ENCODE data around the gene NUP98. TPM values are rescaled to one million over a fixed set of nuclear protein-coding genes. Genes with fewer than 3 reads are reported as not detected.

NUP98 gene
- total and polyA plus RNA-seq, 2 experiments from 2014 or later, result 20.4 to 110 TPM

DNA sequence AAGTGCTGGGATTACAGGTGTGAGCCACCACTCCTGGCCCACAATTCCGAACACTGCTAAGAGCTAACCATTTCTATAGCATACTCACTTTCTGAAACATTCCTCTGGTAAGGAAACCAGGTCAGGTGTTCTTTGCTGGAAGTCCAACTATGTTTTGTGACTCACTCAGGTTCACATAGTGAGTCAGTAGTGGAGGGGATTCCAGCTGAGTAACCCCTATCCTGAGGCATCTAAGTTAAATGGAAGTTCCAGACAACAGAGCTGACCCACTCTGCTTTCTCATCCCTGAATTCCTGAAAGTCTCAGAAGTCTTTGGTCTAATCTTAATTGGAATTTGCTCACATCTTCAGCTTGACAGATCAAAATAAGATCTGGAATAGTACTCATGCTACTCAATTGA, 123.2 kb downstream of the NUP98 start:
- H3K9me3 ChIP-seq (ENCODE audit: low read depth), result no peaks in the 10 kb centered on the region
- H3K36me3 ChIP-seq, result peaks cover 49% of the 10 kb centered on the region
- H3K27ac ChIP-seq, result no peak overlapping the region
- no peak for DNase-seq (ENCODE audit: low read depth in 1 of 2, low spot score in 1 of 2)
- TF ChIP-seq, protein P1, sequence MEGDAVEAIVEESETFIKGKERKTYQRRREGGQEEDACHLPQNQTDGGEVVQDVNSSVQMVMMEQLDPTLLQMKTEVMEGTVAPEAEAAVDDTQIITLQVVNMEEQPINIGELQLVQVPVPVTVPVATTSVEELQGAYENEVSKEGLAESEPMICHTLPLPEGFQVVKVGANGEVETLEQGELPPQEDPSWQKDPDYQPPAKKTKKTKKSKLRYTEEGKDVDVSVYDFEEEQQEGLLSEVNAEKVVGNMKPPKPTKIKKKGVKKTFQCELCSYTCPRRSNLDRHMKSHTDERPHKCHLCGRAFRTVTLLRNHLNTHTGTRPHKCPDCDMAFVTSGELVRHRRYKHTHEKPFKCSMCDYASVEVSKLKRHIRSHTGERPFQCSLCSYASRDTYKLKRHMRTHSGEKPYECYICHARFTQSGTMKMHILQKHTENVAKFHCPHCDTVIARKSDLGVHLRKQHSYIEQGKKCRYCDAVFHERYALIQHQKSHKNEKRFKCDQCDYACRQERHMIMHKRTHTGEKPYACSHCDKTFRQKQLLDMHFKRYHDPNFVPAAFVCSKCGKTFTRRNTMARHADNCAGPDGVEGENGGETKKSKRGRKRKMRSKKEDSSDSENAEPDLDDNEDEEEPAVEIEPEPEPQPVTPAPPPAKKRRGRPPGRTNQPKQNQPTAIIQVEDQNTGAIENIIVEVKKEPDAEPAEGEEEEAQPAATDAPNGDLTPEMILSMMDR (IDR thresholded peaks at IDR 0.05; ENCODE audit: low read depth, low read length), result no peak
- peaks cover 9% of the 10 kb centered on the region for H3K4me1 ChIP-seq (ENCODE audit: low read depth)
- no peak overlapping the region for H3K4me3 ChIP-seq
- H3K27me3 ChIP-seq, result no peaks in the 10 kb centered on the region

DNA sequence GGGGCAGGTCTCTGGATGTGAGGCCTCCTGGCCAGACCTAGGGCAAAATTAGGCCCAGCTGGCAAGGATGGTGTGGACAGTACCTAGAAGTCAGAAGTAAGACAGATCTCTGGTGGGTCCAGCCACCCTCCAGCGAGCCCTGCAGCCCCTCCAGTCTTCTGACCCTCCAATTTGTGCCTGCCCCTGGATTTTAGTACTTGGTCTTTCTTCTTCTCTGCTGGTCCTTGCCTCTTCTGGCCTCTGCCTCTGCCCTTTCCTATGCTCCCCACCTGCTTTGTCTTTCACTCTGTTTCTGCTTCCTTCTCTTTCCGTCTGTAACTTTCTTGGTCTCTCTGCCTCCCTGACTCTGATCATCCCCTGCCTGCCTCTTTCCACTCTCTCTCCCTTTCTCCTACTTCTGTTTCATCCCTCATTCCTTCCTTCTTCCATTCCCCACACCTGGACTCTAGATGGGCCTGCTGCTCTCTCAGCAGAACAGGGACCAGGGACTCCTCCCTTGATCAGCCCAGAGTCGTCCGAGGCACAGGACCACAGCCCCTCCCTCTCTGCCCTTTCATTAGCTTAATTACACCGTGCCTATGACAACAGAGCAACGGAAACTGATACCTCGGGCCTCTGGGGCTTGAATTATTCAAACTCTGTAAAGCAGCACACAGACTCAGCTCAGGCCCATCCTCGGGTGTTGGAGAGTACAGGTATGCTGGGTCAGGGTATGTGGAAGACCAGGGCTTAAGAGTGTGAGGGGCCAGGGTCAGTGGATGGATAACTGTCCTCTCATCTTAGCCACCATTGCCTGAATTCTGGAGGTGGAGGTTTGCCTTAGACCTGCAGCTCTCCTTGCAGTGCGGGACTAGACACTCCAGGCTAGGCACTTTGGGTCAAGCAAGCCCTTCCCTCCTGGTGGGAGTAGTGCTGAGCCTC, 125.8 kb downstream of the NUP98 start, which contains the start of gene CHRNA10:
Gene CHRNA10 (minus strand): TSS at position 51 of the 921 bp plus-strand sequence. CDS start 72 bp downstream, outside the sequence.
- Histone ChIP-seq H3K27me3 (no peaks in the 10 kb centered on the region), H3K4me3 (no peak within 1 kb of the TSS), H3K4me1 (ENCODE audit: low read depth) (peaks cover 9% of the 10 kb centered on the region), H3K36me3 (peaks cover 29% of the 10 kb centered on the region), H3K27ac (peak within 1 kb of the TSS; percentile 68), H3K9me3 (ENCODE audit: low read depth) (no peaks in the 10 kb centered on the region)
- peak in 1 of 2 donors; percentile 2 for DNase-seq (ENCODE audit: low read depth in 1 of 2, low spot score in 1 of 2)
- TF ChIP-seq, protein P1 (IDR thresholded peaks at IDR 0.05; ENCODE audit: low read depth, low read length), result no peak

DNA sequence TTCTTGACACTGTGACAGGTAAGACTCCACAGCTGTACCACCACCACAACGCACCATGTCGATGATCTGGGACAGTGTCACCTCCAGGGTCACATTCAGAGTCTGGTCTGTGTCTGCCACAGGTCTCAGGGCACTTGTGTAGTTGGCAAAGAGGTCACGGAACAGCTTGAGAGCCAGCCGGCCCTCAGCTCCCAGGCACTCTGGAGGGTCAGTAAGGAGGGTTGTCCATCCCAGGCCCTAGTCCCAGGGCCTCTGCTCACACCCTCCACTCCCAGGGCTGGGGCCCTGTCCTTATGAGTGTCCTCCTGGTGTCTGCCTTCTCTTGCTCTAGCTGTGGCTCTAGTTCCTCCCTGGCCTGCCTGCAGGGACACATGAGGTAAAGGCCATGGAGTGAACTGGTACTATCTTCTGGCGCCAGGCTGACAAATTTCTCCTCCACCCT, 127.6 kb downstream of the NUP98 start:
- peak in 1 of 2 donors; percentile 52 for DNase-seq (ENCODE audit: low read depth in 1 of 2, low spot score in 1 of 2)
- TF ChIP-seq, protein P1 (IDR thresholded peaks at IDR 0.05; ENCODE audit: low read depth, low read length), result no peak
- peaks cover 15% of the 10 kb centered on the region for H3K36me3 ChIP-seq
- peak overlapping the region; percentile 68 for H3K27ac ChIP-seq
- H3K4me1 ChIP-seq (ENCODE audit: low read depth), result peaks cover 9% of the 10 kb centered on the region
- no peak overlapping the region for H3K4me3 ChIP-seq
- H3K9me3 ChIP-seq (ENCODE audit: low read depth), result no peaks in the 10 kb centered on the region
- no peaks in the 10 kb centered on the region for H3K27me3 ChIP-seq

- no peaks in the 10 kb centered on the region for H3K27me3 ChIP-seq
- no peak overlapping the region for H3K4me3 ChIP-seq
- peak overlapping the region; percentile 68 for H3K27ac ChIP-seq
- peaks cover 9% of the 10 kb centered on the region for H3K36me3 ChIP-seq
- H3K4me1 ChIP-seq (ENCODE audit: low read depth), result peaks cover 9% of the 10 kb centered on the region
- no peaks in the 10 kb centered on the region for H3K9me3 ChIP-seq (ENCODE audit: low read depth)
- no peak for DNase-seq (ENCODE audit: low read depth in 1 of 2, low spot score in 1 of 2)
- TF ChIP-seq, protein P1 (IDR thresholded peaks at IDR 0.05; ENCODE audit: low read depth, low read length), result no peak
Measured at GRCh38 chr11:3669128-3669527, 128.2 kb downstream of the NUP98 start.

GRCh38 chr11:3667149-3668035, 130.0 kb downstream of the NUP98 start:
- Histone ChIP-seq H3K36me3 (no peaks in the 10 kb centered on the region), H3K27me3 (no peaks in the 10 kb centered on the region)
- TF ChIP-seq, protein P1 (IDR thresholded peaks at IDR 0.05; ENCODE audit: low read depth, low read length), result no peak

More at GRCh38 chr11:3667149-3668035, 130.0 kb downstream of the NUP98 start:
- DNase-seq (ENCODE audit: low read depth in 1 of 2, low spot score in 1 of 2), result no peak
- Histone ChIP-seq H3K4me3 (no peak overlapping the region), H3K9me3 (ENCODE audit: low read depth) (no peaks in the 10 kb centered on the region), H3K27ac (no peak overlapping the region), H3K4me1 (ENCODE audit: low read depth) (peaks cover 9% of the 10 kb centered on the region)

Measured in cardiac muscle cell (in vitro differentiated cells and primary cell).